NCI-H1092 (cell line): ENCODE results near the gene GRIFIN.

ENCODE experiments used
- DNase-seq: peaks from one replicate; lab custom pipeline; 2025; lab: John Stamatoyannopoulos, UW

Gene GRIFIN

GRCh38 chr7:2432910-2433712 is 43.1 kb downstream of the GRIFIN start:
- no peak for DNase-seq

GRCh38 chr7:2431260-2431867 is 44.8 kb downstream of the GRIFIN start:
- no peak for DNase-seq

- DNase-seq: no peak
Observed at GRCh38 chr7:2425749-2426148, 50.4 kb downstream of the GRIFIN start.
